Right ventricle myocardium inferior (tissue), 1 donor: ENCODE measurements around the gene MUC12. TPM values are rescaled to one million over a fixed set of nuclear protein-coding genes. Genes with fewer than 3 reads are reported as not detected.

Experiments used
- ATAC-seq: fragments of 200-7000 bp; cut with Tn5 transposase; one replicate; pipeline ENCODE4 v1.9.1; 2020; ENCODE audit warnings: mild to moderate bottlenecking, moderate library complexity
- DNase-seq: peaks from one replicate; pipeline ENCODE4 v3.0.0; 2021; ENCODE audit errors: missing footprints
- intact Hi-C: fragments of 100-400 bp; cut with DNase I; formaldehyde crosslinking; loops from one replicate; pipeline ENCODE4 v1.11.0; 2022
- total RNA-seq: library from RNA; stranded (reverse); fragmentation: NEBNext Ultra II Directional; extraction: Animal tissue kit (Norgen Biotek cat#: 25700); gene quantifications from one replicate; pipeline ENCODE4 v1.2.1, GENCODE V29; 2021
- donor health status: DM: no; HTN: yes; CAD: no; lungs with severe emphysema.

Gene MUC12
- total RNA-seq, 1 donor from 2014 or later = not detected

DNA sequence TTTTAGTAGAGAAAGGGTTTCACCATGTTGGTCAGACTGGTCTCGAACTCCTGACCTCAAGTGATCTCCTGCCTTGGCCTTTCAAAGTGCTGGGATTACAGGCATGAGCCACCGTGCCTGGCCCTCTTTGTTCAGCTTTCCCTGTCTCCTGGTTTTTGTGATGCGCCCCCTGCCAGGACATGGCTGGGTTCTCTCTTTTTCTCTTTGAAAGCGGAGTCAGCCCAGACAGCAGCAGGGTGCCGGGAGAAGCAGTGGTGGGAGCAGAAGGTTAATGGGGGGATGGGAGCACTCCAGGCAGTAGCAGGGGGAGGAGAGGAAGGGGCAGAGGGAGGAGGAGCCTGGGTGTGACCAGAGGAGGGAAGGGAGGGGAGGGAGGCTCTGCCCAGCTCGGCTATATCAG, 18.2 kb upstream of the MUC12 start:
- no peak for DNase-seq
- no peak for ATAC-seq
- intact Hi-C loops = no loop called here

DNA sequence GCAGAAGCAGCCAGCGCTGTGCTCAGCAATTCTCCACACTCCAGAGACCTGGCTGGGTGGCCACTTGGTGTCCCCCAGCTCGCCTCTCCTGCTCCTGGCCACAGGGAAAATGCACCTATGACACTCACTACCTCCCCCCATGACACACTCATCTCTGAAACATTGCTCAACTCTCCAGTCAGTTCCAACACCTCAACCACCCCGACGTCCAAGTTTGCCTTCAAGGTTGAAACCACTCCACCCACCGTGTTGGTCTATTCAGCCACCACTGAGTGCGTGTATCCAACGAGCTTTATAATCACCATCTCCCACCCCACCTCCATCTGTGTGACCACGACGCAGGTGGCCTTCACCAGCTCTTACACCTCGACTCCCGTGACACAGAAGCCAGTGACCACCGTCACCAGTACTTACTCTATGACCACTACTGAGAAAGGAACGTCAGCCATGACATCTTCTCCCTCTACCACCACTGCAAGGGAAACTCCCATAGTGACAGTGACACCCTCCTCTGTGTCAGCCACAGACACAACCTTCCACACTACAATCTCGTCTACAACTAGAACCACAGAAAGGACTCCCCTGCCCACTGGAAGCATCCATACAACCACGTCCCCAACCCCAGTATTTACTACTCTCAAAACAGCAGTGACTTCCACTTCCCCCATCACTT, 17.3 kb upstream of the MUC12 start:
- no peak for DNase-seq
- ATAC-seq = no peak
- intact Hi-C loops = no loop called here

DNA sequence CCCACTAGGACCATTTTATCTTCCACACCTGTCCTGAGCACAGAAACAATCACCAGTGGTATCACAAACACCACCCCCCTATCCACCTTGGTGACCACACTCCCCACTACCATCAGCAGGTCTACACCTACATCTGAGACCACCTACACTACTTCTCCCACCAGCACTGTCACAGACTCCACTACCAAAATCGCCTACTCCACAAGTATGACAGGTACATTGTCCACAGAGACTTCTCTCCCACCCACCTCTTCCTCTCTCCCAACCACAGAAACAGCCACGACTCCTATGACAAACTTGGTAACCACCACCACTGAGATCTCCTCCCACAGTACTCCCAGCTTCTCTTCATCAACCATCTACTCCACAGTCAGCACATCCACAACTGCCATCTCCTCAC, 16.7 kb upstream of the MUC12 start:
- intact Hi-C loops = no loop called here
- ATAC-seq (no peak), DNase-seq (no peak)

DNA sequence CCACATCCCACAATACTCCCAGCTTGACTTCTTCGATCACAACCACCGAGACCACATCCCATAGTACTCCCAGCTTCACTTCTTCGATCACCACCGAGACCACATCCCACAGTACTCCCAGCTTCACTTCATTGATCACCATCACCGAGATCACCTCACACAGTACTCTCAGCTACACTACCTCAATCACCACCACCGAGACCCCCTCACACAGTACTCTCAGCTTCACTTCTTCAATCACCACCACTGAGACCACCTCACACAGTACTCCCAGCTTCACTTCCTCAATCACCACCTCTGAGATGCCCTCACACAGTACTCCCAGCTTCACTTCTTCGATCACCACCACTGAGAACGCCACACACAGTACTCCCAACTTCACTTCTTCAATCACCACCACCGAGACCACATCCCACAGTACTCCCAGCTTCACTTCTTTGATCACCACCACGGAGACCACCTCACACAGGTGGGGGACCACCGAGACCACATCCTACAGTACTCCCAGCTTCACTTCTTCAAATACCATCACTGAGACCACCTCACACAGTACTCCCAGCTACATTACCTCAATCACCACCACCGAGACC, 11.4 kb upstream of the MUC12 start:
- DNase-seq (no peak), ATAC-seq (no peak)
- intact Hi-C loops = no loop called here

DNA sequence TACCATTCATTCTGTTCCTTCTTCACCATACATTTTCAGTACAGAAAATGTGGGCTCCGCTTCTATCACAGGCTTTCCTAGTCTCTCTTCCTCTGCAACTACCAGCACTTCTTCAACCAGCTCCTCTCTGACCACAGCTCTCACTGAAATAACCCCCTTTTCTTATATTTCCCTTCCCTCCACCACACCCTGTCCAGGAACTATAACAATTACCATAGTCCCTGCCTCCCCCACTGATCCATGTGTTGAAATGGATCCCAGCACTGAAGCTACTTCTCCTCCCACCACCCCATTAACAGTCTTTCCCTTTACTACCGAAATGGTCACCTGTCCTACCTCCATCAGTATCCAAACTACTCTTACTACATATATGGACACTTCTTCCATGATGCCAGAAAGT, 9.5 kb upstream of the MUC12 start:
- DNase-seq = no peak
- no peak for ATAC-seq
- intact Hi-C loops = no loop called here

DNA sequence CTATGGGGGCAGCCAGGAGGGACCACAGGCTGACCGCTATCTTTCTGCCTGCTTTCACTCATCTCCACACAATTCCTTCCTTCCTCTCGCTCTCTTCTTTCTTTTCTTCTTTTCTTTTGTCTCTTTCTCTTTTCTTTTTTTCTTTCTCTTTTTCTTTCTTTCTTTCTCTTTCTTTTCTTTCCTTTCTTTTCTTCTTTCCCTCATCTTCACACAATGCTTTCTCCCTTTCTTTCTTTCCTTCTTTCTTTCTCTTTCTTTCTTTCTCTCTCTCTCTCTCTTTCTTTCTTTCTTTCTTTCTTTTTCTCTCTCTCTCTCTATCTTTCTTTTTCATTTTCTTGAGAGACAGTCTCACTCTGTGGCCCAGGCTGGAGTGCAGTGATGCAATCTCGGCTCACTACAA, 6.8 kb upstream of the MUC12 start:
- intact Hi-C loops = no loop called here
- no peak for ATAC-seq
- DNase-seq = peak; percentile 4

DNA sequence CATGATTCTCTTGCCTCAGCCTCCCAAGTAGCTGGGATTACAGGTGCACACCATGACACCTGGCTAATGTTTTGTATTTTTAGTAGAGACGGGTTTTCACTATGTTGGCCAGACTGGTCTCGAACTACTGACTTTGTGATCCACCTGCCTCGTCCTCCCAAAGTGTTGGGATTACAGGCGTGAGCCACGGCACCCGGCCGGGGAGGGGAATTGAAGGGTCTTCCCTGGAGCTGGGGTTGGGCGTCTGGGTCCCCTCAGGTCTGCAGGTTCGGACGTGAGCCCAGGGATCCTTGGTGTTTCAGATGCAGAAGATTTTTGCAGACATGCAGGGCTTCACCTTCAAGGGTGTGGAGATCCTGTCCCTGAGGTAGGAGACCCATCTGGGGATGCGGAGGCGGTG, 6.0 kb upstream of the MUC12 start:
- ATAC-seq (no peak), DNase-seq (peak; percentile 68)
- intact Hi-C loops = no loop called here

DNA sequence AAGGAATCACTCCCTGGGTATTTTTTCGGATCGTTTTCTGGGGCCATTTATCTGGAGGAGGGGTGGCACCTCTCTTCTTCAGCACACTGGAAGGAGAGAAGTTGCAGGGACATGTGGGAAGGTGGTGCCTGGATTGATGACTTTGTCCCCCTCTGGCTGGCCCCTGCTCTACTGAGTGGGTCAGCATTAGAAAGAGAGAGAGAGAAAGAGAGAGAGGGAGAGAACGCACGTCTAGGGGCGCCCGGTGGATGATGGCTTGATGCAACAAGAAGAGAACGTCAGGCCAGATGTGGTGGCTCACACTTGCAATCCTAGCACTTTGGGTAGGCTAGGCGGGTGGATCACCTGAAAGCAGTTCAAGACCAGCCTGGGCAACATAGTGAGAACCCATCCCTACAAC, 5.5 kb upstream of the MUC12 start:
- intact Hi-C loops = no loop called here
- peak; percentile 13 for DNase-seq
- ATAC-seq = no peak

DNA sequence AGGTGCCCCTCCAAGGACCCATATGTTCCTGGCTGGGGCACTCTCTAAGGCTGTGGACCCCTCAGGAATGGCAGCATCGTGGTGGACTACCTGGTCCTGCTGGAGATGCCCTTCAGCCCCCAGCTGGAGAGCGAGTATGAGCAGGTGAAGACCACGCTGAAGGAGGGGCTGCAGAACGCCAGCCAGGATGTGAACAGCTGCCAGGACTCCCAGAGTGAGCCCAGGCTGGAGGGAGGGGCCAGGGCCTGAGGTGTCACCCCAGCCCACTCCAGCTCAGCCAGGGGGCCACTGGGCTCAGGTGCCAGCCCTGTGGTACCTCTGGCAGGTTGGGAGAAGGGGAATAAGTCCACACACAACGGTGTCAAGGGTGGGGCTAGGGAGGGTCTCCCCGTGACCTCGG, 4.7 kb upstream of the MUC12 start:
- DNase-seq (peak; percentile 60), ATAC-seq (no peak)
- intact Hi-C loops = loop anchor here (5.0 kb wide), 1 partner anchor 93 kb away; no protein-coding TSS in a partner anchor

DNA sequence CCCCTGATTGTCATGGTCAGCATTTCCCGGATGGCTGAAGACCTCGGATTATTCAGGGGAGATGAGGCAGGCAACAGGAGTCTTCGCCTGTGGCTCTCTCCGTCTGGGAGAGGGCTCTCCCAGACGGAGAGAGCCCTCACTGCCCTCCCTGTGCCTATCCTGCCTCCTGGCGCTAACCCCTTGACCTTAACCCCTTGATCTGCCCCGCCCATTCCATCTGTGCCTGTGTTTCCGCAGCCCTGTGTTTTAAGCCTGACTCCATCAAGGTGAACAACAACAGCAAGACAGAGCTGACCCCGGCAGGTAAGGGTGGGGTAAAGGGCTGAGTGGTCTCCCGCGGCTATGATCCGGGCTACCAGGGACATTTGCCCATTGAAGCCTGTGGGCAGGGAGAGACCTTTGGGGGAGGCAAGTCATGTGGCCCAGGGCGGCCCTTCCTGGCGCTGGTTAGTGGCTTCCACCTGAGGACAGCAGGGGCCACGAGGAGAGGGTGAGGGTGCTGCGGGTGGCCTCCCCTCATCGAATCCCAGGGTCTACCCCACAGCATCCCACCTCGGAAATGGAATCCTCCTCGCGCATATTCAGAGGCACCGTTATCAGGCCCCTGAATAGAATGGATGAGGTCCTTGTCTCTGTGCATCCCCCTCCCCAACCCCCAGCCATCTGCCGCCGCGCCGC, 4.2 kb upstream of the MUC12 start:
- peak; percentile 44 for DNase-seq
- no peak for ATAC-seq
- intact Hi-C loops = loop anchor here (5.0 kb wide), 1 partner anchor 92 kb away; no protein-coding TSS in a partner anchor

DNA sequence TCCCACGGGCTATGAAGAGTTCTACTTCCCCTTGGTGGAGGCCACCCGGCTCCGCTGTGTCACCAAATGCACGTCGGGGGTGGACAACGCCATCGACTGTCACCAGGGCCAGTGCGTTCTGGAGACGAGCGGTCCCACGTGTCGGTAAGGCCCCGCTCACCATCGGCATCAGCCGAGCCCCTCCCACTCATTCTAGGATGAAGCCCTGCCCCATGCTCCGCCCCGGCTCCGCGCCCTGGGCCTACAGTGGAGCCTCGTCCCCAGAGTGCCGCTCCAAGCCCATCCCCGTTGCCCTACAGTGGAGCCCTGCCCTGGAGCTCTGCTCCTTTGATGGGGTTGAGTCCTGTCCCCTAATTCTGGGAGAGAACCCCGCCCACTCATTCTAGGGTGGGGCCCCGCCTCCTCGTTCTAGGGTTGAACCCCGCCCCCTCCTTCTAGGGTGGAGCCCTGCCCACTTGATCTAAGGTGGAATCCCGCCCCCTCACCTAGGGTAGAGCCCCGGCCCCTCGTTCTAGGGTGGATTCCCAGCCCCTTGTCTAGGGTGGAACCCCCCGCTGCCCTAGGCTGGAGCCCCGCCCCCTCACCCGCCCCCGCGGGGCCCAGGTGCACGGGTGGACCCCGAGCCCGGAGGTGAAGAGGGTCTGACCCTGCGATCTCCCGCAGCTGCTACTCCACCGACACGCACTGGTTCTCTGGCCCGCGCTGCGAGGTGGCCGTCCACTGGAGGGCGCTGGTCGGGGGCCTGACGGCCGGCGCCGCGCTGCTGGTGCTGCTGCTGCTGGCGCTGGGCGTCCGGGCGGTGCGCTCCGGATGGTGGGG, 3.4 kb upstream of the MUC12 start:
- intact Hi-C loops = loop anchor here (5.0 kb wide), 1 partner anchor 91 kb away; no protein-coding TSS in a partner anchor
- ATAC-seq (peak; percentile 26), DNase-seq (peak; percentile 76)

DNA sequence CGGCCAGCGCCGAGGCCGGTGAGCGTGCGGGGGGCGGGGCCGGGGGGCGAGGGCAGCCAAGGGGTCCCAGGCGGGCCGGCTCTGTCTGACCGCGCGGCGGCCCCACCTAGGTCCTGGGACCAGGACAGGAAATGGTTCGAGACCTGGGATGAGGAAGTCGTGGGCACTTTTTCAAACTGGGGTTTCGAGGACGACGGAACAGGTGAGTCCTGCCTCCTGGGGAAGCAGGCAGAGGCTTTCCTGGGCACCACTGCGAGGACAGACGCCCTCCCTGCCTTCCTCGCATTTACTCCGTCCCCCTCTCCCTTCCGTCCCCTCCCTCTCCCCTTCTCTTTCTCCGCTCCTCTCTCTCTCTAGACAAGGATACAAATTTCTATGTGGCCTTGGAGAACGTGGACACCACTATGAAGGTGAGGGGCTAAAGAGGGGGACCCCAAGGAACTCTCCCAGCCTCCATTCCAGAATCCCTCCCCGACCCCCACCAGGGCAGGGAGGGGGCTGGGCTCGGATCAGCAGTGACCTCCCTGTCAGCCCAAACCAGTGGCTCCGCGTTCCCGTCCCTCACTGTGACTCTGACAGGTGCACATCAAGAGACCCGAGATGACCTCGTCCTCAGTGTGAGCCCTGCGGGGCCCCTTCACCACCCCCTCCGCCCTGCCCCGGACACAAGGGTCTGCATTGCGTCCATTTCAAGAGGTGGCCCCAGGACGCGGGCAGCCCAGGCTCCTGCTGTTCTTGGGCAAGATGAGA, 2.6 kb upstream of the MUC12 start:
- DNase-seq (peak; percentile 64), ATAC-seq (no peak)
- intact Hi-C loops = loop anchor here (5.0 kb wide), 1 partner anchor 91 kb away; no protein-coding TSS in a partner anchor

DNA sequence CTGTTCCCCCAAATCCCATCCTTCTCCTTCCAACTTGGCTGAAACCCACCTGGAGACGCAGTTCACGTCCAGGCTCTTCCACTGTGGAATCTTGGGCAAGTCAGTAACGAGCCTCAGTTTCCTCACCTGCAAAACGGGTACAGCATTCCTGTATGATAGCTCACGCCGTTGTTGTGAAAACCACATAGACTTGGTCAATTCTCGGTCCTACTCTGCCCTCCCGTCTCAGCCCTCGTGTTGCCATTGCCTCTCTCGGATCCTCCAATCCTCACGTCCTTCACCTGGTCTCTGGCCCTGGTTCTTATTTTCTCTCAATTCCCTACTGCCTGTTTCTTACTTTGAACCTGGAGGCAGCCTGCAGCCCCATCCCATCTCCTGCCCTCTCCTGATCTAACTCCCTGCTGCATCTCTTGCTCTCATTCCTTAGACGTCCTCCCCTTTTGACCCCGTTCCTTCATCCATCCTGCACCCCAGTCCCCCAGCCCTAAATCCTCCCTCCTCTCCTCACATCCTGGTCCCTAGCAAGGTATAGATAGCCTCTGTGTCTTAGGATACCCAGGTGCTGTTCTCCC, 2.0 kb upstream of the MUC12 start:
- DNase-seq = peak; percentile 37
- intact Hi-C loops = loop anchor here (5.0 kb wide), 1 partner anchor 90 kb away; no protein-coding TSS in a partner anchor
- no peak for ATAC-seq

DNA sequence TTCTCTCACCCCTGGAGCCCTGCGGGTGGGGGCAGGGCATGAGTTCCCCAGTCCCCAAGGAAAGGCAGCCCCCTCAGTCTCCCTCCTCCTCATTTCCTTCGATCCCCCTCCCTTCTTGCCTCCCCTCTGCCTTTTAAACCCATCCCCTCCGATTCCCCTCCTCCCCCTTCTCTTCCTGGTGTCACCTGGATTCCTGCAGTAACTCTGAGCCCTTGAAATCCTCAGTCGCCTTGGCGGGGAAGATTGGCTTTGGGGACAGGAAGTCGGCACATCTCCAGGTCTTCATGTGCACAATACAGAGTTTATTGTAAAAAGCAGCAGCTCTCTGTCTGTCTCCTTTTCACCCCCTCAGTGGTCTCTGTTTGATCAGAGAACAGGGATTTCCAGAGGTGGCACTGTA, 1.3 kb upstream of the MUC12 start:
- DNase-seq = peak; percentile 13
- no peak for ATAC-seq
- intact Hi-C loops = loop anchor here (5.0 kb wide), 1 partner anchor 89 kb away; no protein-coding TSS in a partner anchor

DNA sequence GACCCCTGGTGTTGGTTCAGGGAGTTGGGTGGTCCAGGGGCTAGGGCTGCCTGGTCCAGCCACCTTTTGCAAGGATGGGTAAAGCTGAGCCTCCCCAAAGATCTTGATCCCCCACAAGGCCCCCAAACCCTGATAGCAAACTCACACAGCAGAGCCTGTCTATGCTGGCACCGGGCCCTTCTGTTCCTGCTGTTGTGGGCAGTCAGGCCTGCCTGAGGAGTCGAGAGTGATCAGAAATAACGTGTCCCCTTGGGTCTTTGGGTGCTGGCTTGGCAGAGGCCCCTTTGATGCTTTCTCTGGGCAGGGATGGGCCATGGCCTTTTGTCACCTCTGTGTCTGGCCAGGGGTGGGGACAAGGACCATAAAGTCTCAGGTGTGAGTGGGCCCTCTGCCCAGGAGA, 715 bp upstream of the MUC12 start:
- ATAC-seq (no peak), DNase-seq (peak; percentile 54)
- intact Hi-C loops = loop anchor here (5.0 kb wide), 1 partner anchor 89 kb away; no protein-coding TSS in a partner anchor

DNA sequence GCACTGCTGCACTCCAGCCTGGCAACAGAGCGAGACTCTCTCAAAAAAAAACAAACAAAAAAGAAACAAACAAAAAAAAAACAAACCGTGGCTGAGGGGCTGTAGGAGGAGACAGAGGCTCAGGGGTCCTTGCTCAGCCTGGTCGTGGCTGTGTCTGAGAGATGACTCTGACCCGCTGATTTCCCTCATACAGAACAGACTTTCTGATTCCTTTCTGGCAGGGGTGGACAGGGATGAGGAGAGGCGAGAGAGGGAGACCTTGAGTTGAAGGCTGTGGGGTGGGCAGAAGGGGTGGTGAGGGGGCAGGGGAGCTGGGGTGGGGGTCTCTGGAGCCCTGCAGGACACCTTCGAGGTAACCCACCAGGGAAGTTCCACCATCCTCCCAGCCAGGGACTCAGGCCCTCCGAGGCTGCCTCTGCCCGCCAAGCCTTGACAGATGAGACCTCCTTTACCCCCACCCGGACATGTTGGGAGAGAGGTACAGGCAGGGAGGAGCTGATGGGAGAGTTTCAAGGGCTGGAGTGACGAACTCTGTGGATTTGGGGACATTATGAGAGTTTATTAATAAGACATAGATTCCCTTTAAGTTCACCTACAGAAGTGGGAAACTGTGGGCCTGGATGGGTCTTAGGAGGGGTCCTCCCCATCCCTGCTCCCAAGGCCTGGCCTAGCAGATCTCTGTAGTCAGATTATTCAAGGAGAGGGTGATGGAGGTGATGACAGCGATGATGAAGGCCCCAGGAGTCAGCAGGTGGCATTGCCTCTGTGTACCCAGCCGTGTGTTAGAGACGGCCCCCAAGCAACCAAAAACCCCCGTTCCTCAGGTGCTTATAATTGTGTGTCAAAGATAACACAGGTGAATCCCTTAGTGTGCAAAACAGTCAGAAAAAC, 2.0 kb downstream of the MUC12 start:
- no peak for ATAC-seq
- DNase-seq = no peak
- intact Hi-C loops = no loop called here

DNA sequence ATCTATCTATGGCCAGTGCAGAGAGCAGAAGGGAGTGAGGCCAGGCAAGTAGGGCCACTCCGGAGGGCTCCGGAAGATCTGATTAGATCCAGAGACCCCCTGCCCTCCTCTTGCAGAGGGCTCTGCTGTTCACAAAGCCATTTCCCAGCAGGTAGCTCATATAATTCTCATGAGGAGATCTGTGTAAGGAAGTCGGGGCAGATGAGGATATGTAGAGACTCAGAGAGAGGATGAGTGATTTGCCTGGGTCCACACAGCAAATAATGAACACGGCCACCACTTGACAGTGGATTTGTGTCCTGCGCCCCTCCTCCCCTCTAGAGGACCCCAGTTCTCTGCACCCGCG, 2.6 kb downstream of the MUC12 start:
- DNase-seq = no peak
- intact Hi-C loops = no loop called here
- no peak for ATAC-seq
